ENCODE results near the gene MPDZ. TPM values are rescaled to one million over a fixed set of nuclear protein-coding genes. Genes with fewer than 3 reads are reported as not detected.

Gene MPDZ
- total RNA-seq, 1 donor from 2014 or later: 88.3 TPM

DNA sequence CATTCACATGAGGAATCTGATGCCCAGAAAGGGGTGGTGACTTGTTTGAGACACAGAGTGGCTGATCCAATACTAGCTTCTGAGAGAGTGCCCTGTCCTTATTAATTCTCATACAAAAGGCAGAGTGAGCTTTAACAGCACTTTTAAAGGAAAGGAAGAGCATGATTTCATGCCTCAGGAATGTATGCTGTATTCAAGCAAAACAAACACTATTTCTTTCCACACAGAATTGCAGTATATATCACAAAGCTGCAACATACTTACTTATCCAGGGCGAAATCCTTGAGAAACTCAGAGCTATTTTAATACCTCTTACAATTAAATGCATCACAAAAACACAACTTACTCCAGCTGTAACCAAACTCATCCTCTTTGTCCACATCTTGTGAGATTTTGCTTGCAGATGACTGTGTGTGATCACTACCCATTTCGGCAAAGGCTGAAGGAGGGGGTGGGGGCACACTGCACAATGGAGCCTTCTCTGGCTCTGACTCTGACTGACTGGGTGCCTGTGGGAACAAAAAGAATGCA, 139.8 kb downstream of the MPDZ start:
- H3K36me3 ChIP-seq: no peaks in the 10 kb centered on the region
- H3K79me2 ChIP-seq (ENCODE audit: low read depth): no peaks in the 10 kb centered on the region
- H2AFZ ChIP-seq (replicated peaks): no peak overlapping the region
- no peak overlapping the region for H3K4me3 Mint-ChIP-seq
- no peak overlapping the region for H3K4me3 ChIP-seq
- peak overlapping the region; percentile 85 for H3K27ac Mint-ChIP-seq
- no peaks in the 10 kb centered on the region for H3K27me3 ChIP-seq
- H3K27ac ChIP-seq: no peak overlapping the region
- H3K4me1 Mint-ChIP-seq: peaks cover 18% of the 10 kb centered on the region
- peaks cover 24% of the 10 kb centered on the region for H3K36me3 Mint-ChIP-seq
- no peaks in the 10 kb centered on the region for H3K9me3 Mint-ChIP-seq
- no peaks in the 10 kb centered on the region for H3K27me3 Mint-ChIP-seq (ENCODE audit: insufficient read depth, low read depth)
- TF ChIP-seq, protein P1, sequence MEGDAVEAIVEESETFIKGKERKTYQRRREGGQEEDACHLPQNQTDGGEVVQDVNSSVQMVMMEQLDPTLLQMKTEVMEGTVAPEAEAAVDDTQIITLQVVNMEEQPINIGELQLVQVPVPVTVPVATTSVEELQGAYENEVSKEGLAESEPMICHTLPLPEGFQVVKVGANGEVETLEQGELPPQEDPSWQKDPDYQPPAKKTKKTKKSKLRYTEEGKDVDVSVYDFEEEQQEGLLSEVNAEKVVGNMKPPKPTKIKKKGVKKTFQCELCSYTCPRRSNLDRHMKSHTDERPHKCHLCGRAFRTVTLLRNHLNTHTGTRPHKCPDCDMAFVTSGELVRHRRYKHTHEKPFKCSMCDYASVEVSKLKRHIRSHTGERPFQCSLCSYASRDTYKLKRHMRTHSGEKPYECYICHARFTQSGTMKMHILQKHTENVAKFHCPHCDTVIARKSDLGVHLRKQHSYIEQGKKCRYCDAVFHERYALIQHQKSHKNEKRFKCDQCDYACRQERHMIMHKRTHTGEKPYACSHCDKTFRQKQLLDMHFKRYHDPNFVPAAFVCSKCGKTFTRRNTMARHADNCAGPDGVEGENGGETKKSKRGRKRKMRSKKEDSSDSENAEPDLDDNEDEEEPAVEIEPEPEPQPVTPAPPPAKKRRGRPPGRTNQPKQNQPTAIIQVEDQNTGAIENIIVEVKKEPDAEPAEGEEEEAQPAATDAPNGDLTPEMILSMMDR (IDR thresholded peaks at IDR 0.05): no peak
- no peak for TF ChIP-seq EZH2phosphoT487 (IDR thresholded peaks at IDR 0.05)
- H3K9ac ChIP-seq: no peak overlapping the region
- no peak for DNase-seq (ENCODE audit: low spot score)
- no peaks in the 10 kb centered on the region for H4K20me1 ChIP-seq (ENCODE audit: low read depth)
- no peak overlapping the region for H3K4me2 ChIP-seq
- H3F3A ChIP-seq (ENCODE audit: low read depth): peaks cover 4% of the 10 kb centered on the region
- H3K9me3 ChIP-seq (ENCODE audit: low read depth): no peaks in the 10 kb centered on the region
- peaks cover 26% of the 10 kb centered on the region for H3K4me1 ChIP-seq

- Mint-ChIP-seq H3K27me3 (ENCODE audit: insufficient read depth, low read depth) (no peaks in the 10 kb centered on the region), H3K27ac (no peak overlapping the region), H3K4me1 (peaks cover 13% of the 10 kb centered on the region), H3K9me3 (no peaks in the 10 kb centered on the region), H3K4me3 (no peak overlapping the region), H3K36me3 (peaks cover 29% of the 10 kb centered on the region)
- Histone ChIP-seq H3K27me3 (no peaks in the 10 kb centered on the region), H3K36me3 (peaks cover 8% of the 10 kb centered on the region), H2AFZ (replicated peaks) (no peak overlapping the region), H3K4me3 (no peak overlapping the region), H3K4me1 (peaks cover 7% of the 10 kb centered on the region), H3K79me2 (ENCODE audit: low read depth) (no peaks in the 10 kb centered on the region), H3K27ac (no peak overlapping the region), H3K9me3 (ENCODE audit: low read depth) (no peaks in the 10 kb centered on the region), H3K9ac (no peak overlapping the region), H3K4me2 (no peak overlapping the region), H4K20me1 (ENCODE audit: low read depth) (no peaks in the 10 kb centered on the region), H3F3A (ENCODE audit: low read depth) (no peaks in the 10 kb centered on the region)
- TF ChIP-seq, protein P1 (IDR thresholded peaks at IDR 0.05): no peak
- TF ChIP-seq EZH2 (IDR thresholded peaks at IDR 0.05) (no peak), EZH2phosphoT487 (IDR thresholded peaks at IDR 0.05) (no peak)
- DNase-seq (ENCODE audit: low spot score): no peak
These were observed 142.1 kb downstream of the MPDZ start for GRCh38 chr9:13137426-13137825.

- Histone ChIP-seq H3K9me3 (ENCODE audit: low read depth) (no peaks in the 10 kb centered on the region), H3K36me3 (peaks cover 8% of the 10 kb centered on the region), H3K9ac (no peak overlapping the region), H4K20me1 (ENCODE audit: low read depth) (no peaks in the 10 kb centered on the region), H3K79me2 (ENCODE audit: low read depth) (no peaks in the 10 kb centered on the region), H3K4me1 (no peaks in the 10 kb centered on the region), H3K27ac (no peak overlapping the region), H3K4me3 (no peak overlapping the region), H3K27me3 (no peaks in the 10 kb centered on the region), H3F3A (ENCODE audit: low read depth) (no peaks in the 10 kb centered on the region), H2AFZ (replicated peaks) (no peak overlapping the region), H3K4me2 (no peak overlapping the region)
- H3K4me3 Mint-ChIP-seq: no peak overlapping the region
- no peaks in the 10 kb centered on the region for H3K27me3 Mint-ChIP-seq (ENCODE audit: insufficient read depth, low read depth)
- no peaks in the 10 kb centered on the region for H3K4me1 Mint-ChIP-seq
- H3K27ac Mint-ChIP-seq: no peak overlapping the region
- TF ChIP-seq EZH2 (IDR thresholded peaks at IDR 0.05) (no peak), EZH2phosphoT487 (IDR thresholded peaks at IDR 0.05) (no peak)
- TF ChIP-seq, protein P1 (IDR thresholded peaks at IDR 0.05): no peak
- H3K9me3 Mint-ChIP-seq: no peaks in the 10 kb centered on the region
- H3K36me3 Mint-ChIP-seq: peaks cover 36% of the 10 kb centered on the region
- DNase-seq (ENCODE audit: low spot score): no peak
These were observed 147.5 kb downstream of the MPDZ start for GRCh38 chr9:13131991-13132390.

Data from neural progenitor cell (in vitro differentiated cells).